Esophagus squamous epithelium (tissue), 4 donors: ENCODE results near the gene TVP23A.

Source experiments
- POLR2A ChIP-seq, 4 donors: fragments of 450-650 bp; IDR thresholded peaks; one replicate each; pipeline ENCODE4 v1.6.1; 2017; ENCODE audit warnings: antibody characterized with exemption in 4 of 4, mild to moderate bottlenecking in 4 of 4, moderate library complexity in 3 of 4
- TF ChIP-seq, protein P1 (sequence below), 6 experiments: fragments of 450-650 bp in 4 of 6; fragments of 200-600 bp in 2 of 6; sonication (generic) in 2 of 6; IDR thresholded peaks; one replicate each; pipeline ENCODE4 v1.5.1; 2016 to 2019; ENCODE audit warnings: antibody characterized with exemption in 6 of 6, mild to moderate bottlenecking in 4 of 6, moderate library complexity in 4 of 6

DNA sequence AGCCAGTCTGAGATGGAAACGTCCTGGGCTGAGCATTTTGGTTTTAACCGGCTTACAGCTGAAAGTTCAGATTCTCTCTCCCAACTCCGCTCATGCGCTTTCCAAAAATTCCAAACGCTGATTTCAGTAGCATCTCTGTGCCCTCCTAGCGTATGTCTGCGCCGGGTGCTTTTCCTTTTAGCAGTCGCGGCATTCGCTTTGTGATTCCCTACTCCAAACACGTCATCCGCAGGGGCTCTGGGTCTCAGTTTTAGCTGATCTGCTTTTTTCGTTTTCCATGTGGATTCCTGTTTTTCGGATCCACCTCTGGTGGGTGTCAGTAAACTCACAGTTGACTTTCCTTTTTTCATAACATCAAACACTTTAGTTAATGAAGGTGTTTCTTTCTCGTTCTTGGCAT is 22.1 kb upstream of the TVP23A start:
- TF ChIP-seq, protein P1, sequence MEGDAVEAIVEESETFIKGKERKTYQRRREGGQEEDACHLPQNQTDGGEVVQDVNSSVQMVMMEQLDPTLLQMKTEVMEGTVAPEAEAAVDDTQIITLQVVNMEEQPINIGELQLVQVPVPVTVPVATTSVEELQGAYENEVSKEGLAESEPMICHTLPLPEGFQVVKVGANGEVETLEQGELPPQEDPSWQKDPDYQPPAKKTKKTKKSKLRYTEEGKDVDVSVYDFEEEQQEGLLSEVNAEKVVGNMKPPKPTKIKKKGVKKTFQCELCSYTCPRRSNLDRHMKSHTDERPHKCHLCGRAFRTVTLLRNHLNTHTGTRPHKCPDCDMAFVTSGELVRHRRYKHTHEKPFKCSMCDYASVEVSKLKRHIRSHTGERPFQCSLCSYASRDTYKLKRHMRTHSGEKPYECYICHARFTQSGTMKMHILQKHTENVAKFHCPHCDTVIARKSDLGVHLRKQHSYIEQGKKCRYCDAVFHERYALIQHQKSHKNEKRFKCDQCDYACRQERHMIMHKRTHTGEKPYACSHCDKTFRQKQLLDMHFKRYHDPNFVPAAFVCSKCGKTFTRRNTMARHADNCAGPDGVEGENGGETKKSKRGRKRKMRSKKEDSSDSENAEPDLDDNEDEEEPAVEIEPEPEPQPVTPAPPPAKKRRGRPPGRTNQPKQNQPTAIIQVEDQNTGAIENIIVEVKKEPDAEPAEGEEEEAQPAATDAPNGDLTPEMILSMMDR (IDR thresholded peaks at IDR 0.05) = no peak
- no peak for TF ChIP-seq POLR2A (IDR thresholded peaks at IDR 0.05)
